ENCODE measurements around the gene SERINC5.

DNA sequence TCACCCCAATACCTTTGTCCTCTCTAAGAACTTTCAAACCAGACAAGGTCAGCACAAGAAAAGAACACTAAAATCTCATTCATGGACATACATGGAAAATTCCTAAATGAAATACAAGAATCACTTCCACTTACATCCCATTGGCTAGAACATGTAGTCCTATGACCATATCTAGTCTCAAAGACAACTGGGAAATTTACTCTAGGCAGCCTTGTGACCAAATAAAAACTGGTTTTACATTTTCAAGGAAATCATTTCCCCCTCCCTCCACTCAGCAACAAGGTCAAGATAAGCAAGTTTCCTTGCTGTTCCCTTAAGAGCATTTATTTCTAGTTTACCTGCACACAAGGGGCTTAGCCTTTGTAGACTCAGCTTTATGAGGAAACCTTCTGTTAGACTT is 20.3 kb upstream of the SERINC5 start:
- TF ChIP-seq POLR2A (IDR thresholded peaks at IDR 0.05) (no peak), EP300 (IDR thresholded peaks at IDR 0.05) (no peak)

All from gastroesophageal sphincter (tissue), 2 donors.